ENCODE results near the gene HPCAL1. TPM values are rescaled to one million over a fixed set of nuclear protein-coding genes. Genes with fewer than 3 reads are reported as not detected.
A peak's percentile ranks its signal among the peaks of the same experiment; 100 is the strongest.

The HPCAL1 gene
- total and polyA plus RNA-seq, 2 experiments from 2014 or later, result 8.3 to 25.4 TPM

GRCh38 chr2:10332402-10333246 is 29.9 kb downstream of the HPCAL1 start:
- Histone ChIP-seq H3K27me3 (ENCODE audit: insufficient read depth) (no peaks in the 10 kb centered on the region), H3K4me3 (no peak overlapping the region), H3K36me3 (ENCODE audit: insufficient read depth) (no peaks in the 10 kb centered on the region), H3F3A (replicated peaks; ENCODE audit: low read depth) (no peaks in the 10 kb centered on the region), H4K20me1 (replicated peaks; ENCODE audit: insufficient read depth) (no peaks in the 10 kb centered on the region), H2AFZ (no peak overlapping the region), H3K27ac (ENCODE audit: low read depth) (no peak overlapping the region), H3K4me2 (0 out of 2 replicates have a peak overlapping the region, but pooled peaks have one; percentile 26), H3K9me2 (ENCODE audit: insufficient read depth) (no peaks in the 10 kb centered on the region), H3K79me2 (replicated peaks; ENCODE audit: insufficient read depth) (peaks cover 4% of the 10 kb centered on the region; the same call in 1 of the 2 replicates), H3K4me1 (ENCODE audit: insufficient read depth) (peaks cover 38% of the 10 kb centered on the region; the same call in 1 of the 2 replicates)
- peaks cover 56% of the 10 kb centered on the region for H3K4me1 Mint-ChIP-seq
- no peak overlapping the region for H3K4me3 Mint-ChIP-seq
- DNase-seq (ENCODE audit: low spot score) (no peak), ATAC-seq (peak; percentile 31)
- H3K9me3 Mint-ChIP-seq, result peaks cover 7% of the 10 kb centered on the region; the same call in 2 of the 3 replicates
- H3K36me3 Mint-ChIP-seq (ENCODE audit: low read depth), result peaks cover 9% of the 10 kb centered on the region; the same call in 2 of the 3 replicates
- TF ChIP-seq ETS1 (IDR thresholded peaks at IDR 0.05), result no peak
- TF ChIP-seq JUNB (IDR thresholded peaks at IDR 0.05; ENCODE audit: unreplicated experiment), result no peak
- no peak for TF ChIP-seq EZH2 (IDR thresholded peaks at IDR 0.05; ENCODE audit: low read depth, unreplicated experiment)
- TF ChIP-seq NANOG (IDR thresholded peaks at IDR 0.05; ENCODE audit: borderline replicate concordance), result no peak
- TF ChIP-seq ZNF331 (CRISPR knock-in tag; IDR thresholded peaks at IDR 0.05; ENCODE audit: low read depth), result no peak
- TF ChIP-seq ZNF114 (CRISPR knock-in tag; IDR thresholded peaks at IDR 0.05), result no peak
- no peak for TF ChIP-seq EZH2phosphoT487 (IDR thresholded peaks at IDR 0.05; ENCODE audit: unreplicated experiment)
- H3K27ac Mint-ChIP-seq, result peak overlapping the region; percentile 80; the same call in 1 of the 2 replicates
- peaks cover 4% of the 10 kb centered on the region for H3K27me3 Mint-ChIP-seq (ENCODE audit: insufficient read depth, low read depth, poor library complexity)

DNA sequence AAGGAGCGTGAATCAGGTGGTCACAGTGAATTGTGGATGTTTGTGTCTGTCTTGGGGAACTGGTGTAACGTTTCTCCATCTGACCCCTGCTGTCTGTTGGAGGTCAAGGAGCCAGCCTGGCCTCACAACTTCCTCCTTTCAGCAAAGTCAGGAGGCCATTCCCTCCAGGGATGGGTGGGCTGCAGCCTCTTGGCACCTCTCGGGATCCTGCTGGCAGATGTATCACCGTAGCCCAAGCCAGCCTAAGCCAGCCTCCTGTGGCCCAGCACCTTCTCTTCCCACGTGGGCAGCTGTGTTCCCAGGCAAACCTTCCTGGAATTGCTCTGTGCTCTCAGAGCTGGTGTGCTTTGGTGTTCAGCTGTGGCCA is 30.5 kb downstream of the HPCAL1 start:
- Histone ChIP-seq H3K4me1 (ENCODE audit: insufficient read depth) (peaks cover 38% of the 10 kb centered on the region; the same call in 1 of the 2 replicates), H4K20me1 (replicated peaks; ENCODE audit: insufficient read depth) (no peaks in the 10 kb centered on the region), H3K9me2 (ENCODE audit: insufficient read depth) (no peaks in the 10 kb centered on the region), H3K79me2 (replicated peaks; ENCODE audit: insufficient read depth) (peaks cover 4% of the 10 kb centered on the region; the same call in 1 of the 2 replicates), H3F3A (replicated peaks; ENCODE audit: low read depth) (no peaks in the 10 kb centered on the region), H3K4me3 (no peak overlapping the region), H3K27ac (ENCODE audit: low read depth) (no peak overlapping the region), H3K4me2 (no peak overlapping the region), H3K36me3 (ENCODE audit: insufficient read depth) (no peaks in the 10 kb centered on the region), H2AFZ (no peak overlapping the region), H3K27me3 (ENCODE audit: insufficient read depth) (no peaks in the 10 kb centered on the region)
- H3K4me1 Mint-ChIP-seq, result peaks cover 50% of the 10 kb centered on the region
- H3K4me3 Mint-ChIP-seq, result no peak overlapping the region
- H3K9me3 Mint-ChIP-seq, result peaks cover 7% of the 10 kb centered on the region; the same call in 2 of the 3 replicates
- DNase-seq (ENCODE audit: low spot score) (peak; percentile 28), ATAC-seq (peak; percentile 18)
- peaks cover 6% of the 10 kb centered on the region for H3K27me3 Mint-ChIP-seq (ENCODE audit: insufficient read depth, low read depth, poor library complexity)
- no peak overlapping the region for H3K27ac Mint-ChIP-seq
- peaks cover 9% of the 10 kb centered on the region; the same call in 2 of the 3 replicates for H3K36me3 Mint-ChIP-seq (ENCODE audit: low read depth)
- TF ChIP-seq NANOG (IDR thresholded peaks at IDR 0.05; ENCODE audit: borderline replicate concordance), result no peak
- TF ChIP-seq ETS1 (IDR thresholded peaks at IDR 0.05), result no peak
- TF ChIP-seq ZNF331 (CRISPR knock-in tag; IDR thresholded peaks at IDR 0.05; ENCODE audit: low read depth), result no peak
- TF ChIP-seq CREB1 (CRISPR knock-in tag; IDR thresholded peaks at IDR 0.05; ENCODE audit: low read depth), result no peak
- no peak for TF ChIP-seq EZH2phosphoT487 (IDR thresholded peaks at IDR 0.05; ENCODE audit: unreplicated experiment)
- no peak for TF ChIP-seq POLR2AphosphoS5 (IDR thresholded peaks at IDR 0.05; ENCODE audit: low read depth)
- TF ChIP-seq ZNF114 (CRISPR knock-in tag; IDR thresholded peaks at IDR 0.05), result no peak
- TF ChIP-seq JUNB (IDR thresholded peaks at IDR 0.05; ENCODE audit: unreplicated experiment), result no peak
- TF ChIP-seq CTCF (conservative IDR thresholded peaks at IDR 0.05; ENCODE audit: low read depth in 2 of 2), result no peak
- TF ChIP-seq EZH2 (IDR thresholded peaks at IDR 0.05; ENCODE audit: low read depth, unreplicated experiment), result no peak

All from GM23338 (cell line).